Neural progenitor cell (in vitro differentiated cells): Measurements from ENCODE around the gene CROCC2. TPM values are rescaled to one million over a fixed set of nuclear protein-coding genes. Genes with fewer than 3 reads are reported as not detected.

Experiments used
- DNase-seq: peaks from one replicate; pipeline ENCODE4 v3.0.0-alpha.2; 2016; ENCODE audit warnings: low spot score
- H2AFZ ChIP-seq: fragments of 200-600 bp; sonication (generic); replicated peaks from 2 replicates; pipeline ENCODE4 v1.6.1; 2016; ENCODE audit warnings: antibody characterized with exemption
- H3F3A ChIP-seq: fragments of 200-600 bp; sonication (generic); 2 replicates; pipeline ENCODE4 v1.6.1; 2016; ENCODE audit warnings: antibody characterized with exemption, low read depth
- H3K27ac ChIP-seq: fragments of 200-600 bp; sonication (generic); 2 replicates; pipeline ENCODE4 v1.5.1; 2016; ENCODE audit warnings: mild to moderate bottlenecking
- H3K27me3 ChIP-seq: fragments of 200-600 bp; sonication (generic); 2 replicates; pipeline ENCODE4 v1.6.1; 2016; ENCODE audit warnings: mild to moderate bottlenecking, moderate library complexity
- H3K36me3 ChIP-seq: fragments of 200-600 bp; sonication (generic); 2 replicates; pipeline ENCODE4 v1.5.1; 2016
- H3K4me1 ChIP-seq: fragments of 200-600 bp; sonication (generic); 2 replicates; pipeline ENCODE4 v1.6.1; 2016; ENCODE audit warnings: mixed run types
- H3K4me2 ChIP-seq: fragments of 200-600 bp; sonication (generic); 2 replicates; pipeline ENCODE4 v1.6.1; 2016
- H3K4me3 ChIP-seq: fragments of 200-600 bp; sonication (generic); 2 replicates; pipeline ENCODE4 v1.5.1; 2016
- H3K79me2 ChIP-seq: fragments of 200-600 bp; sonication (generic); 2 replicates; pipeline ENCODE4 v1.6.1; 2016; ENCODE audit warnings: low read depth
- H3K9ac ChIP-seq: fragments of 200-600 bp; sonication (generic); 2 replicates; pipeline ENCODE4 v1.6.1; 2016
- H3K9me3 ChIP-seq: fragments of 200-600 bp; sonication (generic); 2 replicates; pipeline ENCODE4 v1.5.1; 2016; ENCODE audit warnings: low read depth
- H4K20me1 ChIP-seq: fragments of 200-600 bp; sonication (generic); 2 replicates; pipeline ENCODE4 v1.6.1; 2016; ENCODE audit warnings: low read depth
- H3K27ac Mint-ChIP-seq: 3 replicates; pipeline ENCODE4 v1.8.0; 2021; ENCODE audit warnings: mixed read lengths
- H3K27me3 Mint-ChIP-seq: 2 replicates; pipeline ENCODE4 v1.8.0; 2022; ENCODE audit warnings: low read depth, mild to moderate bottlenecking, inconsistent platforms, moderate library complexity, mixed read lengths; ENCODE audit not compliant: insufficient read depth
- H3K36me3 Mint-ChIP-seq: 3 replicates; pipeline ENCODE4 v1.8.0; 2021; ENCODE audit warnings: mixed read lengths
- H3K4me1 Mint-ChIP-seq: 3 replicates; pipeline ENCODE4 v1.8.0; 2021; ENCODE audit warnings: mixed read lengths
- H3K4me3 Mint-ChIP-seq: 3 replicates; pipeline ENCODE4 v1.8.0; 2021; ENCODE audit warnings: mild to moderate bottlenecking, moderate library complexity, mixed read lengths
- H3K9me3 Mint-ChIP-seq: 3 replicates; pipeline ENCODE4 v1.8.0; 2020; ENCODE audit warnings: mixed read lengths
- EZH2 ChIP-seq: fragments of 200-600 bp; sonication (generic); IDR thresholded peaks from 2 replicates; pipeline ENCODE4 v1.6.1; 2017; ENCODE audit warnings: antibody characterized with exemption, mild to moderate bottlenecking, moderate library complexity
- EZH2phosphoT487 ChIP-seq: fragments of 200-600 bp; sonication (generic); IDR thresholded peaks from 2 replicates; pipeline ENCODE4 v1.6.1; 2017; ENCODE audit warnings: antibody characterized with exemption
- total RNA-seq: library from RNA; depleted of rRNA; stranded (reverse); fragments of >200 nt; gene quantifications from 2 replicates; pipeline ENCODE4 v1.2.3, GENCODE V29; 2015; ENCODE audit warnings: low replicate concordance
- TF ChIP-seq, protein P1 (sequence below): fragments of 200-600 bp; sonication (generic); IDR thresholded peaks from 2 replicates; pipeline ENCODE4 v1.5.1; 2017; ENCODE audit warnings: antibody characterized with exemption, mild to moderate bottlenecking

The CROCC2 gene
- total RNA-seq, 1 donor from 2014 or later: not detected

DNA sequence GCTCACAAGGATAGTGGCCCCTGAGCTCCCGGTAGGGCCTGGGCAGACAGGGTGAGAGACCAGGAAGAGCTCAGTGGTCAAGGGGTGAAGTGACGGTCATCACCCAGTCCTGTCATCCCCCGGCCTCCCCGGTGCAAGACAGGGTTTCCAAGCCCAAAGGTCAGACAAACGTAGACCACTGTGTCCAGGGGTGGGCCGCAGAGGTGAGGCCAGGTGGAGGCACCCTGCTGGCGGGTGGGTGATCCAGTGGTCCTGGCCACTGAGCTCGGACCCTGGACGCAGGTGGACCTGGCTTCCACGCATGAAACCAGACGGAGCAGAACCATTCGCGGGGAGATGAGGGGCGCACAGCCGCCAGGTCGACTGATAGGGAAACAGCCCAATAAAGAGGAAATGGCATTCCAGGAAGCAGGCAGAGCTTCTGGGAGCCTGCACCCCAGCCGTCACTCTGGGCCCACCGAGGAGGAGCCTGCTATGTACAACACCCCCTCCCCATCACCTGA is 77.9 kb downstream of the CROCC2 start:
- Histone ChIP-seq H3K27me3 (peaks cover 30% of the 10 kb centered on the region), H3K9me3 (no peaks in the 10 kb centered on the region), H3K27ac (no peak overlapping the region), H4K20me1 (peaks cover 4% of the 10 kb centered on the region), H3K4me2 (no peak overlapping the region), H3K4me3 (no peak overlapping the region), H2AFZ (no peak overlapping the region), H3K36me3 (no peaks in the 10 kb centered on the region), H3F3A (no peaks in the 10 kb centered on the region), H3K9ac (no peak overlapping the region), H3K4me1 (no peaks in the 10 kb centered on the region), H3K79me2 (no peaks in the 10 kb centered on the region)
- Mint-ChIP-seq H3K4me3 (peak overlapping the region; percentile 21), H3K27ac (no peak overlapping the region), H3K36me3 (no peaks in the 10 kb centered on the region), H3K4me1 (peaks cover 3% of the 10 kb centered on the region), H3K27me3 (peaks cover 23% of the 10 kb centered on the region), H3K9me3 (no peaks in the 10 kb centered on the region)
- no peak for TF ChIP-seq EZH2phosphoT487
- TF ChIP-seq, protein P1, sequence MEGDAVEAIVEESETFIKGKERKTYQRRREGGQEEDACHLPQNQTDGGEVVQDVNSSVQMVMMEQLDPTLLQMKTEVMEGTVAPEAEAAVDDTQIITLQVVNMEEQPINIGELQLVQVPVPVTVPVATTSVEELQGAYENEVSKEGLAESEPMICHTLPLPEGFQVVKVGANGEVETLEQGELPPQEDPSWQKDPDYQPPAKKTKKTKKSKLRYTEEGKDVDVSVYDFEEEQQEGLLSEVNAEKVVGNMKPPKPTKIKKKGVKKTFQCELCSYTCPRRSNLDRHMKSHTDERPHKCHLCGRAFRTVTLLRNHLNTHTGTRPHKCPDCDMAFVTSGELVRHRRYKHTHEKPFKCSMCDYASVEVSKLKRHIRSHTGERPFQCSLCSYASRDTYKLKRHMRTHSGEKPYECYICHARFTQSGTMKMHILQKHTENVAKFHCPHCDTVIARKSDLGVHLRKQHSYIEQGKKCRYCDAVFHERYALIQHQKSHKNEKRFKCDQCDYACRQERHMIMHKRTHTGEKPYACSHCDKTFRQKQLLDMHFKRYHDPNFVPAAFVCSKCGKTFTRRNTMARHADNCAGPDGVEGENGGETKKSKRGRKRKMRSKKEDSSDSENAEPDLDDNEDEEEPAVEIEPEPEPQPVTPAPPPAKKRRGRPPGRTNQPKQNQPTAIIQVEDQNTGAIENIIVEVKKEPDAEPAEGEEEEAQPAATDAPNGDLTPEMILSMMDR: no peak
- no peak for TF ChIP-seq EZH2
- DNase-seq: no peak

DNA sequence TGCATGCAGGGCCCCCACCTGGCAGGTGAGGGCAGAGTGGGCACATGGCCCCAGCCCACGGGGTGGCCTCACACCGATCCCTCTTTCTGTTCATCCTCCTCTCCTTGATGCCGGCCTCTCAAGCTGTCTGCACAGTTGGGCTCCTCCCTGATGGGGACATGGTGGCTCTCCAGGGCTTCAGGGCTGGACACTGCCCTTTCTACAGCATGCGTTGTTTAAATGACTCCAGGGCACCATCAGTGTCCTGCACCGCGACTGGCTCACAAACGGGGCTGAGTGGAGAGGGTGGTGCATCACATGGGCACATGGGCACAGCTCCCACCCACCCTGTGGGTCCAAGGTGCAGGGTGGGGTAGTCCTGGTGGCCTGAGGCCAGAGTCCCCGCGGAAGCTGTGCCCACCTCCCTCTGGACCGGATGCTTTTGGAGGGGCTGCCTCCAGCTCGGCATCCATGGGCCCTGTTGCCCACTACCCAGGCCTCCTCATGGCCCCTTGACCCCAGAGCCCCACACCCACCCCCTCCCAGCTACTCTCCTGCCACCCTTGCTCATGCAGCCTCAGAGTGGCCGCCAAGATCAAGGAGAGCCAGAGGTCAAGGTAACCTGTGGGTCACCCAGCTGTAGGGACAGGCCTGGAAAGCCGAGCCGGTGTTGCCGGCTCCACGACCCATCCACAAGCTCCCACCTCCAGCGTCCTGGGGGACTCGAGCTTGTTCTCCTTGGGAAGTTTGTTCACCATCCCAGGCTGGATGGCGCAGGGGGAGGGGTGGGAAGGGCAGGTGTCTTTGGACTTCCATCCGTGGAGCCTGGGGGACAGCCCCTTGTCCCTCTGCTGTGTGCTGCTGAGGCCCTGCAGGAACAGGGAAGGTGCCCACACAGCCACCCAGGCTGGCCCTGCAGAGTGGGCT is 80.0 kb downstream of the CROCC2 start:
- Histone ChIP-seq H3K36me3 (no peaks in the 10 kb centered on the region), H3K79me2 (no peaks in the 10 kb centered on the region), H3K27ac (no peak overlapping the region), H3K9me3 (no peaks in the 10 kb centered on the region), H4K20me1 (peaks cover 4% of the 10 kb centered on the region), H3K27me3 (peaks cover 29% of the 10 kb centered on the region), H3F3A (no peaks in the 10 kb centered on the region), H3K4me3 (no peak overlapping the region), H2AFZ (no peak overlapping the region), H3K4me2 (no peak overlapping the region), H3K4me1 (no peaks in the 10 kb centered on the region), H3K9ac (no peak overlapping the region)
- Mint-ChIP-seq H3K9me3 (no peaks in the 10 kb centered on the region), H3K27me3 (peaks cover 23% of the 10 kb centered on the region), H3K4me1 (peaks cover 3% of the 10 kb centered on the region), H3K36me3 (no peaks in the 10 kb centered on the region), H3K27ac (peak overlapping the region; percentile 94), H3K4me3 (no peak overlapping the region)
- TF ChIP-seq, protein P1: no peak
- TF ChIP-seq EZH2phosphoT487 (no peak), EZH2 (no peak)
- DNase-seq: no peak

DNA sequence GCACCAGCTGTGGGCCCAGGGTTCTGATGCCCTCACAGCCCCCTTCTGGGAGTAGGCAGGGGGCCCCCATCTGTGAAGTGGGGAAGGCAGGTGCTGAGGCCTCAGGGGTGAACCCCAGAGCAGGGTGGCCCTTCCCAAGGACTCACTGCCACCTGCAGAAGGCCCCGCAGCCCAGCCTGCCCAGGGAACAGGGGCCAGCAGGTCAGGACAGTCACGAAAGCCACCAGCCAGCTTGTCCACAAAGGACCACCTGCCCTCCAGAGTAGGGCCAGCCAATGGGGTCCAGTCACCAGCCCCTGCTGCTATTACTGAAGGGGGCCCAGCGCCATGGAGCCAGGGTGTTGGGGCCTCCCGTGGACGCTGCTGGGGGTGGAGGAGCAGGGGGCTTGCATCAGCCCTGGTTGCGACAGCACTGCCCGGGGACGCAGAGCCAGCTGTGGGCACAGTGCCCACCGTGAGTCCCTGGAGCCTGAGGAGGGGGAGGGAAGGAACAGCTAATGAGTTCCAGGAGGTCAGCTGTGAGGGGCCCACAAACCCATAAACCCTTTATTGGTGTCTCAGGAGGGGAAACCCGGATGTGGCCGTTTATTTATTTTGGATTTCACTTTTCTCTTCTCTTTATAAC is 80.8 kb downstream of the CROCC2 start:
- H3K4me3 Mint-ChIP-seq: no peak overlapping the region
- H3F3A ChIP-seq: no peaks in the 10 kb centered on the region
- no peaks in the 10 kb centered on the region for H3K36me3 ChIP-seq
- H3K4me2 ChIP-seq: no peak overlapping the region
- H3K27ac ChIP-seq: no peak overlapping the region
- peaks cover 3% of the 10 kb centered on the region for H3K4me1 Mint-ChIP-seq
- H2AFZ ChIP-seq: no peak overlapping the region
- peaks cover 16% of the 10 kb centered on the region for H3K27me3 Mint-ChIP-seq
- DNase-seq: no peak
- H3K9me3 Mint-ChIP-seq: no peaks in the 10 kb centered on the region
- no peak overlapping the region for H3K27ac Mint-ChIP-seq
- H3K4me1 ChIP-seq: no peaks in the 10 kb centered on the region
- no peaks in the 10 kb centered on the region for H3K79me2 ChIP-seq
- no peaks in the 10 kb centered on the region for H3K9me3 ChIP-seq
- TF ChIP-seq EZH2phosphoT487: no peak
- no peak overlapping the region for H3K4me3 ChIP-seq
- peaks cover 22% of the 10 kb centered on the region for H3K27me3 ChIP-seq
- H3K9ac ChIP-seq: no peak overlapping the region
- H4K20me1 ChIP-seq: peaks cover 4% of the 10 kb centered on the region
- H3K36me3 Mint-ChIP-seq: no peaks in the 10 kb centered on the region
